Measurements from ENCODE around the gene LMCD1.

DNA sequence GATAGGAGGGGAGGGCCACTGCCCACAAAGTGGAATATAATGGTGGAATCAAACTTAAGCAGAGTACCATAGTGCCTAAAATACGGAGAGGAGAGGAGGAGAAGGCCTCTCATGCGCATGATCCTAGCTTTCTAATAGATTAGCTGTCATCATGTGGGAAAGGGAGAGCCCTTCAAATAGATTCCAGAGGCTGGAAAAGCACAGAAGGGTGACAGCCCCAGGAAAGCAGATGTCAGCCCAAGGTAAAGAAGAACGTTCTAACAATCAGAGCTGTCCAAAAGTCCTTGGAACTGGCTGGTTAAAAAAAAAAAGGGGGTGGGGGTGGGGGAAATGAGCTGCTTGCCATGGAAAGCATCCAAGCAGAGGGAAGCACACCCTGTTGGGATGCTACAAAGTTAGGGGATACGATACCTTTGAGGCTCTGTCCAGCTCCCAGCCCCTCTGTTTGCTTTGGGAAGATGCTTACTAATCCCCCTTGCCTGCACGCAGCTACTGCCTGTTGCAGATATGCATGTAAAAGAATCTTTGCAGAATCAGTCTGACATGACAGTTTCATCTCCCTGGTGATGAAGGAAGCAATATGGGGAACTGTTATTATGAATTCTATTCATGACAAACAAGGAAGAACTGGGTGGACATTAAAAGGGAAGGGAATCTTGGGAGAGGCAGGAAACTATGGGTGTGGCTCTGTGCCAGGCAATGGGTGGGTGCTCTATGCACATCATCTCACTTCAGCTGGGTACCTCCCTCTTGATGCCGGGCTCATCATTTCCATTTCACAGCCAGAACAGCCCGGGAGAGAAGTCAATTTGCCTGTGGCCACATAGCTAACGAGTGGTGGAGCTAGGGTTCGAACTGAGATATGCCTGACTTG lies 10.1 kb upstream of the LMCD1 start:
- TF ChIP-seq EZH2 (IDR thresholded peaks at IDR 0.05; ENCODE audit: low read depth, unreplicated experiment) (no peak), POLR2AphosphoS5 (IDR thresholded peaks at IDR 0.05; ENCODE audit: low read depth) (no peak)

All from GM23338 (cell line).